HPDE6-E6E7 (cell line): ENCODE measurements around the gene CATSPER3.

ENCODE experiments used
- DNase-seq: peaks from one replicate; pipeline ENCODE4 v3.0.0; 2011; ENCODE audit warnings: missing footprints; ENCODE audit errors: extremely low spot score

Gene CATSPER3

GRCh38 chr5:135041145-135041587 lies 73.5 kb downstream of the CATSPER3 start:
- DNase-seq = no peak

GRCh38 chr5:135041726-135042125 lies 74.0 kb downstream of the CATSPER3 start:
- DNase-seq = no peak

- DNase-seq = no peak
These were observed 74.9 kb downstream of the CATSPER3 start for GRCh38 chr5:135042595-135042994.

- DNase-seq = no peak
These were observed 77.8 kb downstream of the CATSPER3 start for GRCh38 chr5:135045488-135045887.

- no peak for DNase-seq
These were observed 79.1 kb downstream of the CATSPER3 start for GRCh38 chr5:135046661-135047346.

GRCh38 chr5:135047347-135047695 lies 79.6 kb downstream of the CATSPER3 start:
- DNase-seq = no peak

GRCh38 chr5:135048286-135048685 lies 80.6 kb downstream of the CATSPER3 start:
- DNase-seq = no peak

- no peak for DNase-seq
These were observed 81.2 kb downstream of the CATSPER3 start for GRCh38 chr5:135048930-135049329.

GRCh38 chr5:135050244-135050767 lies 82.6 kb downstream of the CATSPER3 start:
- DNase-seq = no peak

GRCh38 chr5:135051399-135051798 lies 83.7 kb downstream of the CATSPER3 start:
- no peak for DNase-seq

- DNase-seq = no peak
These were observed 84.2 kb downstream of the CATSPER3 start for GRCh38 chr5:135051872-135052271.

GRCh38 chr5:135052511-135053145 lies 84.9 kb downstream of the CATSPER3 start:
- no peak for DNase-seq

GRCh38 chr5:135053278-135053677 lies 85.6 kb downstream of the CATSPER3 start:
- DNase-seq = no peak

- no peak for DNase-seq
These were observed 86.3 kb downstream of the CATSPER3 start for GRCh38 chr5:135053989-135054388.

GRCh38 chr5:135054546-135054945 lies 86.8 kb downstream of the CATSPER3 start:
- DNase-seq = no peak

- DNase-seq = no peak
These were observed 87.7 kb downstream of the CATSPER3 start for GRCh38 chr5:135055396-135055795.

GRCh38 chr5:135056316-135057030 lies 88.8 kb downstream of the CATSPER3 start:
- no peak for DNase-seq

- no peak for DNase-seq
These were observed 89.5 kb downstream of the CATSPER3 start for GRCh38 chr5:135057233-135057632.

GRCh38 chr5:135058331-135058732 lies 90.6 kb downstream of the CATSPER3 start:
- no peak for DNase-seq

GRCh38 chr5:135059000-135059923 lies 91.6 kb downstream of the CATSPER3 start:
- DNase-seq = no peak

- DNase-seq = no peak
These were observed 92.3 kb downstream of the CATSPER3 start for GRCh38 chr5:135060021-135060420.

- DNase-seq = no peak
These were observed 93.3 kb downstream of the CATSPER3 start for GRCh38 chr5:135061001-135061400.
